Prostate gland (tissue), 2 donors: ENCODE data around the gene TMEM132D. TPM values are rescaled to one million over a fixed set of nuclear protein-coding genes. Genes with fewer than 3 reads are reported as not detected.

Experiments used
- DNase-seq: peaks from one replicate; pipeline ENCODE4 v3.0.0-alpha.2; 2019; ENCODE audit warnings: low spot score
- H3K27ac ChIP-seq, 2 donors: fragments of 200-600 bp; sonication (generic); 2 replicates each; pipeline ENCODE4 v1.5.1; 2017 to 2019
- H3K27me3 ChIP-seq: fragments of 200-600 bp; sonication (generic); replicated peaks from 2 replicates; pipeline ENCODE4 v1.5.1; 2019; ENCODE audit not compliant: insufficient read depth
- H3K36me3 ChIP-seq, 2 donors: fragments of 200-600 bp; sonication (generic); 1 replicate in 1 of 2; 2 replicates in 1 of 2; pipeline versions ENCODE4 v1.5.1 to v1.8.1; 2017 to 2019
- H3K4me1 ChIP-seq: fragments of 200-600 bp; sonication (generic); replicated peaks from 2 replicates; pipeline ENCODE4 v1.5.1; 2019
- H3K4me3 ChIP-seq, 2 donors: fragments of 200-600 bp; sonication (generic); 2 replicates each; pipeline ENCODE4 v1.5.1; 2017 to 2019
- H3K9me3 ChIP-seq: fragments of 200-600 bp; sonication (generic); 2 replicates; pipeline ENCODE4 v1.5.1; 2017
- CTCF ChIP-seq, 4 experiments: fragments of 200-600 bp in 2 of 4; fragments of 450-650 bp in 2 of 4; sonication (generic) in 2 of 4; IDR thresholded peaks; 1 replicate in 3 of 4; 2 replicates in 1 of 4; pipeline ENCODE4 v1.5.1; 2016 to 2019; ENCODE audit warnings: antibody characterized with exemption in 4 of 4, mild to moderate bottlenecking in 2 of 4, moderate library complexity in 2 of 4
- POLR2A ChIP-seq: fragments of 450-650 bp; IDR thresholded peaks from one replicate; pipeline ENCODE4 v1.6.1; 2016; ENCODE audit warnings: antibody characterized with exemption, mild to moderate bottlenecking
- POLR2AphosphoS5 ChIP-seq: sonication (generic); formaldehyde crosslinking; IDR thresholded peaks from one replicate; pipeline ENCODE4 v1.6.1; 2017; ENCODE audit warnings: antibody characterized with exemption
- WGBS: methylation state at CpG from one replicate; pipeline ENCODE4 v1.1.5; 2018; 5-methylcytosine and 5-hydroxymethylcytosine counted together
- intact Hi-C: fragments of 100-400 bp; cut with DNase I; formaldehyde crosslinking; loops from one replicate; pipeline ENCODE4 v1.14.2; 2022
- total RNA-seq, 2 donors: library from RNA; depleted of rRNA; stranded (reverse); fragments of >200 nt; gene quantifications; one replicate each; pipeline ENCODE4 v1.1.0, GENCODE V29; 2016

Gene TMEM132D
- total RNA-seq, 2 donors from 2014 or later, result 0.57 to 1.3 TPM

GRCh38 chr12:129381715-129382114 is 522.1 kb downstream of the TMEM132D start:
- TF ChIP-seq POLR2AphosphoS5 (no peak), CTCF (IDR thresholded peaks at IDR 0.05) (no peak), POLR2A (no peak)
- DNase-seq, result no peak
- 30% methylated on average over 3 of the region's 3 CpGs for WGBS

GRCh38 chr12:129379076-129379804 is 524.6 kb downstream of the TMEM132D start:
- Histone ChIP-seq H3K9me3 (no peaks in the 10 kb centered on the region), H3K27me3 (no peaks in the 10 kb centered on the region), H3K4me3 (no peak overlapping the region), H3K36me3 (no peaks in the 10 kb centered on the region), H3K4me1 (no peaks in the 10 kb centered on the region), H3K27ac (no peak overlapping the region)
- no peak for DNase-seq
- TF ChIP-seq CTCF (IDR thresholded peaks at IDR 0.05) (no peak), POLR2AphosphoS5 (no peak), POLR2A (no peak)
- WGBS, result 61% methylated on average over 6 of the region's 6 CpGs
- intact Hi-C loops, result no loop called here

More at GRCh38 chr12:129381715-129382114, 522.1 kb downstream of the TMEM132D start:
- Histone ChIP-seq H3K9me3 (no peaks in the 10 kb centered on the region), H3K4me1 (no peaks in the 10 kb centered on the region), H3K36me3 (no peaks in the 10 kb centered on the region), H3K27me3 (no peaks in the 10 kb centered on the region), H3K27ac (no peak overlapping the region), H3K4me3 (no peak overlapping the region)
- intact Hi-C loops, result no loop called here

GRCh38 chr12:129378496-129378895 is 525.3 kb downstream of the TMEM132D start:
- H3K4me1 ChIP-seq, result no peaks in the 10 kb centered on the region
- H3K27ac ChIP-seq, result no peak overlapping the region
- 94% methylated on average over 5 of the region's 5 CpGs for WGBS
- H3K27me3 ChIP-seq, result no peaks in the 10 kb centered on the region
- no peak for DNase-seq
- H3K9me3 ChIP-seq, result no peaks in the 10 kb centered on the region
- H3K36me3 ChIP-seq, result no peaks in the 10 kb centered on the region
- H3K4me3 ChIP-seq, result no peak overlapping the region
- intact Hi-C loops, result no loop called here
- TF ChIP-seq POLR2A, result no peak
- TF ChIP-seq CTCF (IDR thresholded peaks at IDR 0.05), result no peak
- no peak for TF ChIP-seq POLR2AphosphoS5

- H3K36me3 ChIP-seq, result no peaks in the 10 kb centered on the region
- H3K27me3 ChIP-seq, result no peaks in the 10 kb centered on the region
- intact Hi-C loops, result no loop called here
- no peaks in the 10 kb centered on the region for H3K4me1 ChIP-seq
- TF ChIP-seq CTCF (IDR thresholded peaks at IDR 0.05) (no peak), POLR2A (no peak), POLR2AphosphoS5 (no peak)
- no peaks in the 10 kb centered on the region for H3K9me3 ChIP-seq
- H3K4me3 ChIP-seq, result no peak overlapping the region
- WGBS, result 82% methylated on average over 4 of the region's 4 CpGs
- no peak for DNase-seq
- H3K27ac ChIP-seq, result no peak overlapping the region
Observed at GRCh38 chr12:129373746-129374145, 530.1 kb downstream of the TMEM132D start.

GRCh38 chr12:129372876-129373275 is 530.9 kb downstream of the TMEM132D start:
- H3K27me3 ChIP-seq, result no peaks in the 10 kb centered on the region
- 48% methylated on average over 3 of the region's 3 CpGs for WGBS
- TF ChIP-seq POLR2AphosphoS5, result no peak
- TF ChIP-seq CTCF (IDR thresholded peaks at IDR 0.05), result no peak
- TF ChIP-seq POLR2A, result no peak
- intact Hi-C loops, result no loop called here
- no peak for DNase-seq
- no peaks in the 10 kb centered on the region for H3K9me3 ChIP-seq
- H3K4me1 ChIP-seq, result no peaks in the 10 kb centered on the region
- no peak overlapping the region for H3K4me3 ChIP-seq
- no peak overlapping the region for H3K27ac ChIP-seq
- H3K36me3 ChIP-seq, result no peaks in the 10 kb centered on the region
